WTC11 (cell line): ENCODE data around the gene TIMP4. TPM values are rescaled to one million over a fixed set of nuclear protein-coding genes. Genes with fewer than 3 reads are reported as not detected.

Experiments
- ATAC-seq: fragments of 200-7000 bp; cut with Tn5 transposase; 2 replicates; pipeline ENCODE4 v1.10.0; 2021; ENCODE audit warnings: mild to moderate bottlenecking, moderate library complexity
- CTCF ChIA-PET: fragments of 300-600 bp; sonication (Branson Sonifier 250); formaldehyde crosslinking; loops from one replicate; lab custom pipeline; 2021; ENCODE audit warnings: antibody characterized with exemption; lab: Charles Lee
- POLR2A ChIA-PET: fragments of 350-600 bp; sonication (Branson Sonifier 250); formaldehyde crosslinking; loops from one replicate; lab custom pipeline; 2021; ENCODE audit warnings: antibody characterized with exemption; lab: Charles Lee
- DNase-seq: peaks from one replicate; pipeline ENCODE4 v3.0.0; 2021; ENCODE audit warnings: low spot score
- H3K27ac Mint-ChIP-seq: 2 replicates; pipeline ENCODE4 v1.8.0; 2021; ENCODE audit warnings: mixed read lengths
- H3K27me3 Mint-ChIP-seq: 2 replicates; pipeline ENCODE4 v1.8.0; 2021; ENCODE audit warnings: low read depth, mild to moderate bottlenecking, moderate library complexity, mixed read lengths
- H3K36me3 Mint-ChIP-seq: 2 replicates; pipeline ENCODE4 v1.8.0; 2021; ENCODE audit warnings: mixed read lengths
- H3K4me1 Mint-ChIP-seq: 2 replicates; pipeline ENCODE4 v1.8.0; 2022; ENCODE audit warnings: mixed read lengths
- H3K4me3 Mint-ChIP-seq: 2 replicates; pipeline ENCODE4 v1.8.0; 2021; ENCODE audit warnings: mild to moderate bottlenecking, moderate library complexity, mixed read lengths
- H3K9me3 Mint-ChIP-seq: 2 replicates; pipeline ENCODE4 v1.8.0; 2021; ENCODE audit warnings: mixed read lengths
- ATF3 ChIP-seq: sonication (generic); formaldehyde crosslinking; conservative IDR thresholded peaks from 2 replicates; pipeline ENCODE4 v1.8.1; 2022; ENCODE audit warnings: mild to moderate bottlenecking, missing genetic modification reagents
- CBFB ChIP-seq: sonication (generic); formaldehyde crosslinking; IDR thresholded peaks from 2 replicates; pipeline ENCODE4 v1.8.1; 2022; ENCODE audit warnings: mild to moderate bottlenecking, low read depth, missing genetic modification reagents
- CREB1 ChIP-seq: sonication (generic); formaldehyde crosslinking; IDR thresholded peaks from 2 replicates; pipeline ENCODE4 v1.8.0; 2023; ENCODE audit warnings: mild to moderate bottlenecking, missing genetic modification reagents
- FOXP4 ChIP-seq: sonication (generic); formaldehyde crosslinking; IDR thresholded peaks from 2 replicates; pipeline ENCODE4 v1.8.0; 2022; ENCODE audit warnings: mild to moderate bottlenecking, missing genetic modification reagents
- NR3C1 ChIP-seq: sonication (generic); formaldehyde crosslinking; conservative IDR thresholded peaks from 2 replicates; pipeline ENCODE4 v1.8.1; 2023; ENCODE audit warnings: low read depth, mild to moderate bottlenecking, missing genetic modification reagents
- SMAD3 ChIP-seq: sonication (generic); formaldehyde crosslinking; IDR thresholded peaks from 2 replicates; pipeline ENCODE4 v1.8.0; 2022; ENCODE audit warnings: missing genetic modification reagents, mild to moderate bottlenecking, borderline replicate concordance
- SOX15 ChIP-seq: fragments of 250-450 bp; sonication (Bioruptor Pico); IDR thresholded peaks from 2 replicates; pipeline ENCODE4 v1.9.0; 2021; ENCODE audit warnings: mild to moderate bottlenecking
- TEAD1 ChIP-seq: sonication (generic); formaldehyde crosslinking; IDR thresholded peaks from 2 replicates; pipeline ENCODE4 v1.8.0; 2022; ENCODE audit warnings: mild to moderate bottlenecking, missing genetic modification reagents
- TP53 ChIP-seq: sonication (generic); formaldehyde crosslinking; IDR thresholded peaks from 2 replicates; pipeline ENCODE4 v1.8.1; 2023; ENCODE audit warnings: mild to moderate bottlenecking, missing genetic modification reagents
- USF1 ChIP-seq: sonication (generic); formaldehyde crosslinking; IDR thresholded peaks from 2 replicates; pipeline ENCODE4 v1.8.0; 2022; ENCODE audit warnings: mild to moderate bottlenecking, missing genetic modification reagents
- ZNF263 ChIP-seq: sonication (generic); formaldehyde crosslinking; IDR thresholded peaks from 2 replicates; pipeline ENCODE4 v1.8.1; 2022; ENCODE audit warnings: low read depth, mild to moderate bottlenecking, moderate library complexity, missing genetic modification reagents
- ZNF416 ChIP-seq: fragments of 250-450 bp; sonication (Bioruptor Pico); IDR thresholded peaks from 2 replicates; pipeline ENCODE4 v1.9.0; 2021; ENCODE audit warnings: mild to moderate bottlenecking, inconsistent platforms
- ZNF425 ChIP-seq: fragments of 250-450 bp; sonication (Bioruptor Pico); conservative IDR thresholded peaks from 2 replicates; pipeline ENCODE4 v1.9.0; 2021; ENCODE audit warnings: mild to moderate bottlenecking
- total RNA-seq: library from RNA; stranded (reverse); gene quantifications from 3 replicates; pipeline ENCODE4 v1.2.3, GENCODE V29; 2021
- TF ChIP-seq, protein P1 (sequence below): sonication (generic); formaldehyde crosslinking; IDR thresholded peaks from 2 replicates; pipeline ENCODE4 v1.8.1; 2022; ENCODE audit warnings: low read depth, mild to moderate bottlenecking, moderate library complexity, missing genetic modification reagents, borderline replicate concordance
- TF ChIP-seq, protein P2 (sequence below): sonication (generic); formaldehyde crosslinking; IDR thresholded peaks from 2 replicates; pipeline ENCODE4 v1.8.0; 2023; ENCODE audit warnings: mild to moderate bottlenecking, missing genetic modification reagents
- TF ChIP-seq, protein P3 (sequence below): sonication (generic); formaldehyde crosslinking; IDR thresholded peaks from 2 replicates; pipeline ENCODE4 v1.8.1; 2023; ENCODE audit warnings: mild to moderate bottlenecking, missing genetic modification reagents, moderate library complexity

TIMP4 gene
- total RNA-seq, 1 experiment from 2014 or later = 11.8 TPM

GRCh38 chr3:12193485-12194165, 34.9 kb upstream of the TIMP4 start:
- peaks cover 9% of the 10 kb centered on the region for H3K4me1 Mint-ChIP-seq
- TF ChIP-seq NR3C1 (no peak), ZNF416 (CRISPR knock-in tag) (no peak), CREB1 (CRISPR knock-in tag) (no peak), USF1 (CRISPR knock-in tag) (no peak), ZNF263 (CRISPR knock-in tag) (no peak), CBFB (no peak), SOX15 (CRISPR knock-in tag) (no peak), ZNF425 (no peak), ATF3 (CRISPR knock-in tag) (no peak), SMAD3 (CRISPR knock-in tag) (no peak), FOXP4 (CRISPR knock-in tag) (no peak), TP53 (CRISPR knock-in tag) (no peak), TEAD1 (no peak)
- TF ChIP-seq, protein P1, sequence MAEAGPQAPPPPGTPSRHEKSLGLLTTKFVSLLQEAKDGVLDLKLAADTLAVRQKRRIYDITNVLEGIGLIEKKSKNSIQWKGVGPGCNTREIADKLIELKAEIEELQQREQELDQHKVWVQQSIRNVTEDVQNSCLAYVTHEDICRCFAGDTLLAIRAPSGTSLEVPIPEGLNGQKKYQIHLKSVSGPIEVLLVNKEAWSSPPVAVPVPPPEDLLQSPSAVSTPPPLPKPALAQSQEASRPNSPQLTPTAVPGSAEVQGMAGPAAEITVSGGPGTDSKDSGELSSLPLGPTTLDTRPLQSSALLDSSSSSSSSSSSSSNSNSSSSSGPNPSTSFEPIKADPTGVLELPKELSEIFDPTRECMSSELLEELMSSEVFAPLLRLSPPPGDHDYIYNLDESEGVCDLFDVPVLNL = no peak
- TF ChIP-seq, protein P2, sequence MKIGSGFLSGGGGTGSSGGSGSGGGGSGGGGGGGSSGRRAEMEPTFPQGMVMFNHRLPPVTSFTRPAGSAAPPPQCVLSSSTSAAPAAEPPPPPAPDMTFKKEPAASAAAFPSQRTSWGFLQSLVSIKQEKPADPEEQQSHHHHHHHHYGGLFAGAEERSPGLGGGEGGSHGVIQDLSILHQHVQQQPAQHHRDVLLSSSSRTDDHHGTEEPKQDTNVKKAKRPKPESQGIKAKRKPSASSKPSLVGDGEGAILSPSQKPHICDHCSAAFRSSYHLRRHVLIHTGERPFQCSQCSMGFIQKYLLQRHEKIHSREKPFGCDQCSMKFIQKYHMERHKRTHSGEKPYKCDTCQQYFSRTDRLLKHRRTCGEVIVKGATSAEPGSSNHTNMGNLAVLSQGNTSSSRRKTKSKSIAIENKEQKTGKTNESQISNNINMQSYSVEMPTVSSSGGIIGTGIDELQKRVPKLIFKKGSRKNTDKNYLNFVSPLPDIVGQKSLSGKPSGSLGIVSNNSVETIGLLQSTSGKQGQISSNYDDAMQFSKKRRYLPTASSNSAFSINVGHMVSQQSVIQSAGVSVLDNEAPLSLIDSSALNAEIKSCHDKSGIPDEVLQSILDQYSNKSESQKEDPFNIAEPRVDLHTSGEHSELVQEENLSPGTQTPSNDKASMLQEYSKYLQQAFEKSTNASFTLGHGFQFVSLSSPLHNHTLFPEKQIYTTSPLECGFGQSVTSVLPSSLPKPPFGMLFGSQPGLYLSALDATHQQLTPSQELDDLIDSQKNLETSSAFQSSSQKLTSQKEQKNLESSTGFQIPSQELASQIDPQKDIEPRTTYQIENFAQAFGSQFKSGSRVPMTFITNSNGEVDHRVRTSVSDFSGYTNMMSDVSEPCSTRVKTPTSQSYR (CRISPR knock-in tag) = no peak
- TF ChIP-seq, protein P3, sequence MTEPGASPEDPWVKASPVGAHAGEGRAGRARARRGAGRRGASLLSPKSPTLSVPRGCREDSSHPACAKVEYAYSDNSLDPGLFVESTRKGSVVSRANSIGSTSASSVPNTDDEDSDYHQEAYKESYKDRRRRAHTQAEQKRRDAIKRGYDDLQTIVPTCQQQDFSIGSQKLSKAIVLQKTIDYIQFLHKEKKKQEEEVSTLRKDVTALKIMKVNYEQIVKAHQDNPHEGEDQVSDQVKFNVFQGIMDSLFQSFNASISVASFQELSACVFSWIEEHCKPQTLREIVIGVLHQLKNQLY (CRISPR knock-in tag) = no peak
- TF ChIP-seq, all 79 proteins: peak for 0
- Mint-ChIP-seq H3K27ac (no peak overlapping the region), H3K9me3 (no peaks in the 10 kb centered on the region), H3K36me3 (no peaks in the 10 kb centered on the region), H3K27me3 (no peaks in the 10 kb centered on the region), H3K4me3 (no peak overlapping the region)
- no peak for DNase-seq
- no peak for ATAC-seq
- POLR2A ChIA-PET = no interaction called here
- CTCF ChIA-PET = interaction anchor here (1.0 to 1.9 kb wide), 2 partner anchors 58 to 302 kb away, joined by 5 to 6 read pairs; no protein-coding TSS in a partner anchor
